NCI-H748 (cell line): ENCODE data around the gene WDR70.
A peak's percentile ranks its signal among the peaks of the same experiment; 100 is the strongest.
"Not testable (repeated sequence)": the region's sequence is repeated elsewhere in the genome, so short reads cannot be mapped to it uniquely, and the experiment has no call there.

Experiments
- DNase-seq: peaks from one replicate; lab custom pipeline; 2025; ENCODE audit not compliant: unreplicated experiment; lab: John Stamatoyannopoulos, UW

WDR70 gene

GRCh38 chr5:37379100-37379628 is at the start of gene WDR70:
WDR70 (plus strand) TSS chr5:37379318; CDS start chr5:37379368, 50 bp downstream.
- peak; percentile 99 for DNase-seq

- DNase-seq = not testable (repeated sequence)
These were observed 44.4 kb upstream of the WDR70 start for GRCh38 chr5:37334754-37335153.

- not testable (repeated sequence) for DNase-seq
These were observed 36.4 kb upstream of the WDR70 start for GRCh38 chr5:37342741-37343140.

GRCh38 chr5:37355161-37355560 is 24.0 kb upstream of the WDR70 start:
- no peak for DNase-seq

GRCh38 chr5:37370550-37370863 is 8.6 kb upstream of the WDR70 start:
- no peak for DNase-seq

- DNase-seq = peak; percentile 100
These were observed 8.0 kb upstream of the WDR70 start, which contains the start of gene NUP155 for GRCh38 chr5:37370864-37371726. NUP155 (minus strand) TSS chr5:37371106; CDS start chr5:37370977, 129 bp downstream.

- no peak for DNase-seq
These were observed 4.0 kb upstream of the WDR70 start for GRCh38 chr5:37375091-37375490.

- not testable (repeated sequence) for DNase-seq
These were observed 1.1 kb upstream of the WDR70 start for GRCh38 chr5:37378066-37378465.

- no peak for DNase-seq
These were observed 12.5 kb downstream of the WDR70 start for GRCh38 chr5:37391591-37391990.

- DNase-seq = no peak
These were observed 17.2 kb downstream of the WDR70 start for GRCh38 chr5:37396352-37396751.

GRCh38 chr5:37400501-37400900 is 21.4 kb downstream of the WDR70 start:
- DNase-seq = no peak

GRCh38 chr5:37412515-37412914 is 33.4 kb downstream of the WDR70 start:
- DNase-seq = no peak

- DNase-seq = not testable (repeated sequence)
These were observed 36.3 kb downstream of the WDR70 start for GRCh38 chr5:37415456-37415855.

GRCh38 chr5:37417347-37417746 is 38.2 kb downstream of the WDR70 start:
- no peak for DNase-seq

- DNase-seq = no peak
These were observed 45.3 kb downstream of the WDR70 start for GRCh38 chr5:37424441-37424840.

- DNase-seq = no peak
These were observed 48.9 kb downstream of the WDR70 start for GRCh38 chr5:37428044-37428443.

GRCh38 chr5:37435261-37435660 is 56.1 kb downstream of the WDR70 start:
- no peak for DNase-seq

- no peak for DNase-seq
These were observed 57.2 kb downstream of the WDR70 start for GRCh38 chr5:37436146-37436934.

GRCh38 chr5:37437711-37438110 is 58.6 kb downstream of the WDR70 start:
- DNase-seq = no peak

GRCh38 chr5:37445783-37446182 is 66.7 kb downstream of the WDR70 start:
- DNase-seq = not testable (repeated sequence)

- no peak for DNase-seq
These were observed 69.8 kb downstream of the WDR70 start for GRCh38 chr5:37448941-37449340.

- DNase-seq = not testable (repeated sequence)
These were observed 72.9 kb downstream of the WDR70 start for GRCh38 chr5:37451991-37452390.
